Posterior cingulate gyrus (tissue), 11 donors: ENCODE data around the gene WDR93.
"Not testable (repeated sequence)": the region's sequence is repeated elsewhere in the genome, so short reads cannot be mapped to it uniquely, and the experiment has no call there.

Experiments
- DNase-seq, 10 donors: peaks; one replicate each; pipeline versions ENCODE4 v3.0.0 to v3.0.0-alpha.2; 2020 to 2021; ENCODE audit warnings: mixed read lengths in 3 of 10
- intact Hi-C: fragments of 100-400 bp; cut with DNase I; formaldehyde crosslinking; loops from one replicate; pipeline ENCODE4 v1.15.1; 2023

WDR93 gene

GRCh38 chr15:89783861-89784685 is 93.5 kb downstream of the WDR93 start:
- intact Hi-C loops: no loop called here
- DNase-seq: peak in 3 of 10 donors; percentile 31 to 65 (median 49)

- peak in 2 of 10 donors; percentile 42 to 44 for DNase-seq
- intact Hi-C loops: no loop called here
Observed at GRCh38 chr15:89784686-89784960, 94.0 kb downstream of the WDR93 start.

GRCh38 chr15:89785064-89785773 is 94.6 kb downstream of the WDR93 start:
- intact Hi-C loops: no loop called here
- peak in 3 of 10 donors; percentile 42 to 78 (median 57) for DNase-seq

GRCh38 chr15:89785774-89786140 is 95.1 kb downstream of the WDR93 start:
- no peak for DNase-seq
- intact Hi-C loops: no loop called here

- intact Hi-C loops: no loop called here
Observed at GRCh38 chr15:89787944-89788343, 97.3 kb downstream of the WDR93 start.

GRCh38 chr15:89788585-89788984 is 98.0 kb downstream of the WDR93 start:
- peak in 1 of 10 donors; percentile 20 for DNase-seq
- intact Hi-C loops: not testable (repeated sequence)

More at GRCh38 chr15:89787944-89788343, 97.3 kb downstream of the WDR93 start:
- no peak for DNase-seq

- intact Hi-C loops: no loop called here
- peak in 2 of 10 donors; percentile 40 to 62 for DNase-seq
Observed at GRCh38 chr15:89790206-89790605, 99.6 kb downstream of the WDR93 start.

- intact Hi-C loops: no loop called here
- DNase-seq: peak in 3 of 10 donors; percentile 32 to 46 (median 44)
Observed at GRCh38 chr15:89790661-89791060, 100.0 kb downstream of the WDR93 start.

- intact Hi-C loops: no loop called here
- peak in 3 of 10 donors; percentile 40 to 65 (median 41) for DNase-seq
Observed at GRCh38 chr15:89792106-89792805, 101.6 kb downstream of the WDR93 start.
